ENCODE data around the gene ARF1.

The ARF1 gene

DNA sequence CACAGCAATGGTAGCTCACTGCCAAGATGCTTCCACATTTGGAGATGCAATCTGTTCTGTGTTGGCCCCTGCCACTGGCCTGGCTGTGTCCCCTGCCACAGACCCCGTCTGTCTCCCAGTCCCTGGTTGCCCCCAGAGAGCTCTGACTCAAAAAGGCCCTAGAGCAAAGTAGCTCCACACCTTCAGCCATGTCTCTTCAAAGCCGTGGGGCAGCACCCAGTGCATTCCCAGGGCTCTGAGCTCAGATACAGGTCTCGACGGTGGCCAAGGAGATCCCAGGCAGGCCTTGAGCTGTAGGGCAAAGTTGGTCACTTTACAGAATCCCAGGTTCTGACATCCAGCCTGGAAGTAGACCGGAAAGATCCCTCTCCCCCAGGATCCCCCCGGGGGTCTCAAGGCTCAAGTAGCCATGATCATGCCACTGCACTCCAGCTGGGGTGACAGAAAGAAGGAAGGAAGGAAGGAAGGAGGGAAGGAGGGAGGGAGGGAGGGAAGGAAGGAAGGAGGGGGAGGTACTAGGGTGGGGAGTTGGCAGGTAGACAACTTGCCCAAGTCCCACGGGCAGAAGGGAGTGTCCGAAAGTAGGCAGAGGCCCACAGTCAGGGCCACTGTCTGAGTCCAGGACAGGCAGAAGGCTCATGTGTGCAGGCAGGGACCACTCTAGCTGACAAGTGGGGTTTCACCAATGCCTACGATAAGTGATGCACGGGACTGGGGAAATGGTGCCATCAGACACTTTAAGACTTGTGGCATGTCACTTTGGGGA is 4.8 kb upstream of the ARF1 start:
- CTCF ChIA-PET = interaction anchor here (1.1 to 1.3 kb wide), 2 partner anchors 73 to 78 kb away, joined by 3 read pairs; no protein-coding TSS in a partner anchor

DNA sequence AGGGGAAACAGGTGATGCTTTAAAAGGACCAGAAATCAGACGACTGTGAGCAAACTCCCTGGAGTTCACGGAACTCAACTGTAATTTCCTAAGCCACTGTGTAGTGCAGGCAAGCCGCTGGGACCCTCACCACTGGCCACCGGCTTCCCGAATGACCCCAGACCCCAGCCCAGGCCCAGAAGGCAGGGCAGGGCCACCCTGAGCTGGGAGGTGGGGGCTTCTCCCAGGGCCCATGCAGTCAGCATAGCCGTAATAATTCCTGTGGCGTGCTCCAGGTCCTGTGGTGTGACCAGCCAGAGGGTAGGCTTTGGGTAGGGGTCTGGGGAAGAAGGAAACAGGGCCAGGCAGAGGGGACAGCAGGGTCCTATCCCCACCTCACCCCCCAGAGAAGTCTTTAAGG is 3.5 kb upstream of the ARF1 start:
- no peak overlapping the region for H3K4me3 ChIP-seq (ENCODE audit: low read depth, low read length)
- no peak for DNase-seq (ENCODE audit: low read depth, low spot score)
- CTCF ChIA-PET = no interaction called here
- TF ChIP-seq, protein P1, sequence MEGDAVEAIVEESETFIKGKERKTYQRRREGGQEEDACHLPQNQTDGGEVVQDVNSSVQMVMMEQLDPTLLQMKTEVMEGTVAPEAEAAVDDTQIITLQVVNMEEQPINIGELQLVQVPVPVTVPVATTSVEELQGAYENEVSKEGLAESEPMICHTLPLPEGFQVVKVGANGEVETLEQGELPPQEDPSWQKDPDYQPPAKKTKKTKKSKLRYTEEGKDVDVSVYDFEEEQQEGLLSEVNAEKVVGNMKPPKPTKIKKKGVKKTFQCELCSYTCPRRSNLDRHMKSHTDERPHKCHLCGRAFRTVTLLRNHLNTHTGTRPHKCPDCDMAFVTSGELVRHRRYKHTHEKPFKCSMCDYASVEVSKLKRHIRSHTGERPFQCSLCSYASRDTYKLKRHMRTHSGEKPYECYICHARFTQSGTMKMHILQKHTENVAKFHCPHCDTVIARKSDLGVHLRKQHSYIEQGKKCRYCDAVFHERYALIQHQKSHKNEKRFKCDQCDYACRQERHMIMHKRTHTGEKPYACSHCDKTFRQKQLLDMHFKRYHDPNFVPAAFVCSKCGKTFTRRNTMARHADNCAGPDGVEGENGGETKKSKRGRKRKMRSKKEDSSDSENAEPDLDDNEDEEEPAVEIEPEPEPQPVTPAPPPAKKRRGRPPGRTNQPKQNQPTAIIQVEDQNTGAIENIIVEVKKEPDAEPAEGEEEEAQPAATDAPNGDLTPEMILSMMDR (IDR thresholded peaks at IDR 0.05; ENCODE audit: insufficient read depth, low read length, missing control alignments) = no peak
- POLR2A ChIA-PET = no interaction called here

More for the DNA sequence above, 4.8 kb upstream of the ARF1 start:
- POLR2A ChIA-PET = no interaction called here
- TF ChIP-seq, protein P1 (IDR thresholded peaks at IDR 0.05; ENCODE audit: insufficient read depth, low read length, missing control alignments) = no peak
- H3K4me3 ChIP-seq (ENCODE audit: low read depth, low read length) = no peak overlapping the region
- DNase-seq (ENCODE audit: low read depth, low spot score) = no peak

DNA sequence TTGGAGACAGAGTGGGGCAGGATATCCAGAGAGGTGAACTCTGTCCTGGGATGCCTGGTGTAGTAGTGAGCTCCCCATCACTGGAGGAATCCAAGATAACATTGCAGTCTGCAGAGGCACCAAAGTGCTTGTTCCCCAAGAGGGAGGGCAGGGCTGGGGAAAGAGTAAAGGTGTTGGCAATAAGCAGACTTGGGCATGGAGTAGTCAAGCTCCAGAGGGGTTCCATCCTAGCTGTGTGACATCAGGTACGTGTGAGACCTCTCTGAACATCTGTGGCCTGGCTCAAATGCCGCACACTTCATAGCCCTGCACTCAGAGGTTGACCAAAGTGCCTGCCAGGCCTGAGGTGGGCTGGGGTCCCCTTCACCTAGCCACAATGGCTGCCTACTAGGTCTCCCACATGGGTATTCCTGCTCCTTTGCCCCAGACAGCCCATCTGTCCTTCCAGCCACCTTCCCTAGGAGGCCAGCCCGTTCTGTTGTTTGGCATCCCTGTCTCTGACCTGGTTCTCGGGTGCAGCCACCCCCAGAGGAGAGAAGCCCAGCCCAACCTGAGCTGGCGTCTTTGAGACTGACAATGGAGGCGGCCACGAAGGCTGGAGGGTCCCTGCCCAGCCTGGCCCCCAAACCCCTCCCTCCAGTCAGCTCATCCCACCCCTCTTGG is 2.8 kb upstream of the ARF1 start:
- ChIA-PET POLR2A (no interaction called here), CTCF (no interaction called here)
- no peak for DNase-seq (ENCODE audit: low read depth, low spot score)
- TF ChIP-seq, protein P1 (IDR thresholded peaks at IDR 0.05; ENCODE audit: insufficient read depth, low read length, missing control alignments) = no peak
- no peak overlapping the region for H3K4me3 ChIP-seq (ENCODE audit: low read depth, low read length)

DNA sequence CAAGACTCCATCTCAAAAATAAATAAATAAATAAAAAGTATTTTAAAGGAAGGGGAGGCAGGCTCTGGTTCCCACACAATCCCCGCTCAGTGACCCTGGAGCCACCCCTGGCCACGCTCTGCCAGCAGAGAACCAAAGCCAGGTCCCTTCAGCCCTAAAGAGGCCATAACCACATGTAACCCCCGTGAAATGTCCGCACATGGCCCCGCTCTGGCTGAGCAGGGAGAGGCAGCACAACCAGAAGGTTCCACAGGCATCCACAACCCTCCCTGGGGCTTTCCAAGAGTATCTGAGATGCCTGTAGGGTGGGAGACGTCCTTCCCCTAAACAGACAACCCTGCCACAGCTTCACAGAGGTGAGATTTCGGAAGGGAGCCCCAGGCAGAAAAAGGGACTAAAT is 1.4 kb upstream of the ARF1 start:
- H3K4me3 ChIP-seq (ENCODE audit: low read depth, low read length) = peak overlapping the region; percentile 87
- ChIA-PET POLR2A (no interaction called here), CTCF (interaction anchor here (1.1 to 1.5 kb wide), 3 partner anchors 7 to 517 kb away, joined by 3 read pairs; no protein-coding TSS in a partner anchor)
- TF ChIP-seq, protein P1 (IDR thresholded peaks at IDR 0.05; ENCODE audit: insufficient read depth, low read length, missing control alignments) = no peak
- no peak for DNase-seq (ENCODE audit: low read depth, low spot score)

DNA sequence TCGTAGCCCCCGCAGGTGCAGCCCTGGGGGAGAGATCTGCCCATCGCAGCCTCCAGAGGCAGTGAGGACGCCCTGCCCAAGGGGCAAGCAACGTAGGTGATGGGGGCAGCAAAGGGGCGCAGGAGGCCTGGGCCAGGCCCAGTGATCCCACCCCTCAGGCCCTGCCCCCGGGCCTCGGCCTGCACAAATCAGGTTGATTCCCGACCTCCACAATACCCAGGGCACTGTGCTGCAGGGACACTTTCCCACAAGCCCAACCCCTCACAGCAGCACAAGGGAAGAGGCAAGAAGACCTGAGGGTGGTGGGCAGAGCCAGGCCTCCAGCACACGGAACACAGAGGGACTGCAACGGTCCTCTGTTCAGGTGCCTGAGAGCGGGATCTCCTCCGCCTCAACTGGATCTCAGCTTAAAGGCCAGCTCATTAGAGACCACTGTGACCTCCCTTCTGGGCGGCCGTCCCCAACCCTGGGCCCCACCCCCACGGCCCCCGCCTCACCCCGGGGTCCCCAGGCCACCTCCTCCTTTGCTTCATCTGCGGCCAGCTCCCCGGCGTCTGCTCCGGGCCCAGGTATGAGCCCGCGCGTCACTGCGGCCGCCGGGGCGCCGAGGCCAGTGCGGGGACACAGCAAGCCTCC is 812 bp upstream of the ARF1 start:
- ChIA-PET CTCF (interaction anchor here (0.9 to 1.5 kb wide), 5 partner anchors 8 to 518 kb away, joined by 3 read pairs; no protein-coding TSS in a partner anchor), POLR2A (interaction anchor here (0.5 to 1.2 kb wide), 13 partner anchors 8 to 1149 kb away, joined by 3 to 4 read pairs (median 3); no protein-coding TSS in a partner anchor)
- TF ChIP-seq, protein P1 (IDR thresholded peaks at IDR 0.05; ENCODE audit: insufficient read depth, low read length, missing control alignments) = no peak
- DNase-seq (ENCODE audit: low read depth, low spot score) = no peak
- peak overlapping the region; percentile 87 for H3K4me3 ChIP-seq (ENCODE audit: low read depth, low read length)
